B cell (primary cell): ENCODE measurements around the gene INF2. TPM values are rescaled to one million over a fixed set of nuclear protein-coding genes. Genes with fewer than 3 reads are reported as not detected.

Experiments
- ATAC-seq: fragments of 200-7000 bp; cut with Tn5 transposase; one replicate; pipeline ENCODE4 v1.10.0; 2021; ENCODE audit warnings: low read depth, mild to moderate bottlenecking, moderate number of reproducible peaks, moderate library complexity
- CTCF ChIA-PET: fragments of 350-600 bp; sonication (Branson Sonifier 250); formaldehyde crosslinking; loops from one replicate; lab custom pipeline; 2021; ENCODE audit warnings: antibody characterized with exemption, inconsistent platforms; lab: Charles Lee
- POLR2A ChIA-PET: fragments of 350-600 bp; sonication (Branson Sonifier 250); formaldehyde crosslinking; loops from one replicate; lab custom pipeline; 2021; ENCODE audit warnings: antibody characterized with exemption; lab: Charles Lee
- DNase-seq: peaks from one replicate; pipeline ENCODE4 v3.0.0; 2013
- H2AFZ ChIP-seq: 2 replicates; pipeline ENCODE4 v1.6.1; 2012; ENCODE audit warnings: mild to moderate bottlenecking, low read depth, low read length; ENCODE audit not compliant: insufficient read depth, poor library complexity, severe bottlenecking
- H3K27ac ChIP-seq, 2 donors: 1 replicate in 1 of 2; 2 replicates in 1 of 2; pipeline ENCODE4 v1.5.1; 2012 to 2013; ENCODE audit warnings: low read length in 2 of 2, mild to moderate bottlenecking in 2 of 2, moderate library complexity in 1 of 2
- H3K27me3 ChIP-seq, 4 experiments: fragments of 200-600 bp in 1 of 4; sonication (generic) in 1 of 4; replicated peaks in 1 of 4; 1 replicate in 2 of 4; 2 replicates in 2 of 4; pipeline versions ENCODE4 v1.6.1 to v1.7.0; 2013 to 2016; ENCODE audit warnings: low read length in 3 of 4, mild to moderate bottlenecking in 2 of 4, mixed read lengths in 1 of 4, moderate library complexity in 1 of 4; ENCODE audit not compliant: insufficient read depth in 4 of 4, control insufficient read depth in 3 of 4; ENCODE audit errors: control extremely low read depth in 1 of 4
- H3K36me3 ChIP-seq, 2 experiments: replicated peaks in 1 of 2; 1 replicate in 1 of 2; 2 replicates in 1 of 2; pipeline versions ENCODE4 v1.6.1 to v1.7.1; 2013; ENCODE audit warnings: low read length in 1 of 2; ENCODE audit not compliant: insufficient read depth in 2 of 2, control insufficient read depth in 1 of 2; ENCODE audit errors: control extremely low read depth in 1 of 2, extremely low read depth in 1 of 2
- H3K4me1 ChIP-seq, 2 donors: fragments of 200-600 bp in 1 of 2; sonication (generic) in 1 of 2; 1 replicate in 1 of 2; 2 replicates in 1 of 2; pipeline versions ENCODE4 v1.5.1 to v1.6.1; 2013 to 2017; ENCODE audit warnings: low read length in 2 of 2; ENCODE audit not compliant: control insufficient read depth in 2 of 2, insufficient read depth in 2 of 2
- H3K4me2 ChIP-seq: replicated peaks from 2 replicates; pipeline ENCODE3; 2012; ENCODE audit warnings: mild to moderate bottlenecking, low read depth, low read length; ENCODE audit not compliant: poor library complexity, severe bottlenecking
- H3K4me3 ChIP-seq, 5 experiments: fragments of 200-600 bp in 1 of 5; sonication (generic) in 1 of 5; 1 replicate in 3 of 5; 2 replicates in 2 of 5; pipeline versions ENCODE4 v1.5.1 to v1.7.0; 2011 to 2016; ENCODE audit warnings: low read length in 4 of 5, mild to moderate bottlenecking in 4 of 5, low read depth in 2 of 5, control low read depth in 1 of 5, moderate library complexity in 1 of 5; ENCODE audit not compliant: insufficient read depth in 1 of 5; ENCODE audit errors: control extremely low read depth in 1 of 5, extremely low read depth in 1 of 5
- H3K79me2 ChIP-seq: fragments of 200-600 bp; sonication (generic); one replicate; pipeline ENCODE4 v1.6.0; 2016; ENCODE audit warnings: low read length; ENCODE audit not compliant: control insufficient read depth, insufficient read depth
- H3K9ac ChIP-seq: fragments of 200-600 bp; sonication (generic); 2 replicates; pipeline ENCODE4 v1.6.1; 2017; ENCODE audit warnings: mild to moderate bottlenecking, low read length, moderate library complexity
- H3K9me3 ChIP-seq, 3 donors: one replicate each; pipeline versions ENCODE4 v1.6.1 to v1.7.1; 2013; ENCODE audit warnings: low read length in 2 of 3; ENCODE audit not compliant: control insufficient read depth in 2 of 3, insufficient read depth in 1 of 3; ENCODE audit errors: control extremely low read depth in 1 of 3
- H4K20me1 ChIP-seq: 2 replicates; pipeline ENCODE4 v1.6.0; 2012; ENCODE audit warnings: mild to moderate bottlenecking, low read length; ENCODE audit not compliant: insufficient read depth, control insufficient read depth, poor library complexity, severe bottlenecking
- H3K27ac Mint-ChIP-seq: one replicate; pipeline ENCODE4 v1.8.0; 2021; ENCODE audit warnings: mixed read lengths
- H3K27me3 Mint-ChIP-seq: one replicate; pipeline ENCODE4 v1.8.0; 2021; ENCODE audit warnings: mixed read lengths
- H3K4me1 Mint-ChIP-seq: one replicate; pipeline ENCODE4 v1.8.0; 2021; ENCODE audit warnings: mixed read lengths
- H3K4me3 Mint-ChIP-seq: one replicate; pipeline ENCODE4 v1.8.0; 2021; ENCODE audit warnings: mixed read lengths
- H3K9me3 Mint-ChIP-seq: one replicate; pipeline ENCODE4 v1.8.0; 2022; ENCODE audit warnings: mixed read lengths; ENCODE audit not compliant: insufficient read depth
- CTCF ChIP-seq: fragments of 200-600 bp; IDR thresholded peaks from one replicate; pipeline ENCODE4 v1.8.0; 2022; ENCODE audit warnings: antibody characterized with exemption, mild to moderate bottlenecking
- EZH2 ChIP-seq: IDR thresholded peaks from 2 replicates; pipeline ENCODE4 v1.6.1; 2012; ENCODE audit warnings: borderline replicate concordance, low read depth, mild to moderate bottlenecking, moderate library complexity, low read length; ENCODE audit not compliant: insufficient read depth, poor library complexity, severe bottlenecking
- WGBS: methylation state at CpG from one replicate; pipeline ENCODE4 v1.1.5; 2013; ENCODE audit warnings: missing lambda C conversion rate; ENCODE audit not compliant: insufficient coverage; 5-methylcytosine and 5-hydroxymethylcytosine counted together
- intact Hi-C: fragments of 100-400 bp; cut with micrococcal nuclease; formaldehyde crosslinking; loops from one replicate; pipeline ENCODE4 v1.10.0; 2022
- polyA plus RNA-seq: library from polyadenylated mRNA; depleted of rRNA; stranded (reverse); fragments of >200 nt; gene quantifications from 2 replicates; pipeline ENCODE4 v1.2.3, GENCODE V29; 2012
- total RNA-seq, 2 donors: library from RNA; stranded (reverse); fragments of 120-200 nt in 1 of 2; gene quantifications; 1 replicate in 1 of 2; 2 replicates in 1 of 2; pipeline versions ENCODE4 v1.2.3 to v1.2.4, GENCODE V29; 2013 to 2022

Gene INF2
- total and polyA plus RNA-seq, 2 donors (not counting 1 experiment from before 2014, with no cell fraction given), result 90.2 to 100 TPM

- H3K27me3 Mint-ChIP-seq, result no peaks in the 10 kb centered on the region
- Histone ChIP-seq H3K79me2 (no peaks in the 10 kb centered on the region), H3K9me3 (no peaks in the 10 kb centered on the region), H2AFZ (no peak overlapping the region), H3K36me3 (no peaks in the 10 kb centered on the region), H3K4me1 (no peaks in the 10 kb centered on the region), H3K27me3 (no peaks in the 10 kb centered on the region), H4K20me1 (no peaks in the 10 kb centered on the region), H3K4me3 (no peak overlapping the region), H3K4me2 (no peak overlapping the region), H3K9ac (no peak overlapping the region), H3K27ac (no peak overlapping the region)
- no peak for TF ChIP-seq CTCF
- TF ChIP-seq EZH2, result no peak
- ChIA-PET POLR2A (no interaction called here), CTCF (no interaction called here)
- ATAC-seq (no peak), DNase-seq (no peak)
- H3K4me3 Mint-ChIP-seq, result no peak overlapping the region
- intact Hi-C loops, result no loop called here
- WGBS, result 90% methylated on average over 25 of the region's 28 CpGs
- no peak overlapping the region for H3K27ac Mint-ChIP-seq
- H3K4me1 Mint-ChIP-seq, result no peaks in the 10 kb centered on the region
- H3K9me3 Mint-ChIP-seq, result no peaks in the 10 kb centered on the region
Measured at GRCh38 chr14:104743461-104744380, 54.3 kb downstream of the INF2 start.

GRCh38 chr14:104744484-104744883, 55.1 kb downstream of the INF2 start:
- H3K4me3 Mint-ChIP-seq, result no peak overlapping the region
- no peak overlapping the region for H3K27ac ChIP-seq

More at GRCh38 chr14:104744484-104744883, 55.1 kb downstream of the INF2 start:
- POLR2A ChIA-PET, result no interaction called here
- WGBS, result 95% methylated on average over 10 of the region's 10 CpGs
- Histone ChIP-seq H3K27me3 (no peaks in the 10 kb centered on the region), H3K4me3 (no peak overlapping the region), H3K9me3 (no peaks in the 10 kb centered on the region), H4K20me1 (no peaks in the 10 kb centered on the region), H3K4me2 (no peak overlapping the region), H3K9ac (no peak overlapping the region), H2AFZ (no peak overlapping the region), H3K36me3 (no peaks in the 10 kb centered on the region), H3K79me2 (no peaks in the 10 kb centered on the region), H3K4me1 (peaks cover 0 to 3% of the 10 kb centered on the region in 2 donors)
- Mint-ChIP-seq H3K9me3 (no peaks in the 10 kb centered on the region), H3K27me3 (no peaks in the 10 kb centered on the region), H3K4me1 (no peaks in the 10 kb centered on the region), H3K27ac (no peak overlapping the region)
- CTCF ChIA-PET, result no interaction called here
- DNase-seq, result no peak
- intact Hi-C loops, result no loop called here
- TF ChIP-seq CTCF (no peak), EZH2 (no peak)
- ATAC-seq, result no peak
